ENCODE results near the gene EIF3D. TPM values are rescaled to one million over a fixed set of nuclear protein-coding genes. Genes with fewer than 3 reads are reported as not detected.

The EIF3D gene
- total and polyA plus RNA-seq, 7 experiments from 2014 or later, result 163 to 257 (median 222) TPM

DNA sequence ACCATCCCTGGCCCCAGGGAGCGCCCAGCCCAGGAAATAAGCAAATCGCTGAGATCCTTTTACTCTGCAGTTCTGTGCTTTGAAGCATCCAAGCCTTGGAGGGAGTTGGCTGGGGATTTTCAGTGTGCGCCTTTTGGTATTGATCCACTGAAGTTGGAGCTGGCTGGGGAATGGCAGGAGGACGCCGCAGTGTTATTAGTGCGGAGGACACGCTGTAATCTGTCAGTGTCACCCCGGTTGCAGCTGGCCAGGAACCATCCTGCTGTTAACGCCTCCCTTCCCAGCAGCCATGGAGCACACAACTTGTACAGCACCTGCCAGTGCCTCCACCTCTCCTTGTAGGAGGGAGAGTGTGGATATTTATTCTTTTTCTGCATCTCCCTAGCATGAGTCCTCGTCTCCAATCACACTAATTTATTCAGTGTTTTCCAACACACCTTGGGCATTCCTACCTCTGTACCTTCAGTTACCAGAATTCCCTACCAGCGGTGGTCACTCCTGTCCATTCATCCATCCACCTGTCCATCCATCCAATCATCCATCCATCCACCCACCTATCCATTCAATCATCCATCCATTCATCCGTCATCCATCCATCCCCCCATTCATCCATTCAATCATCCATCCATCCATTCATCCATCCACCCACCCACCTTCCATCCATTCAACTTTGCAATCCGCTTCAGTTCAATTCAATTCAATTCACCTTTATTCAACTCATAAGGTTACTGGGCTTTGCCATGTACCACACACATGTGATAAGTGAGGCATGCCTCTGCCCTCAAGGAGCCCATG is 21.9 kb upstream of the EIF3D start:
- ATAC-seq (no peak), DNase-seq (no peak)
- H3K27ac ChIP-seq (ENCODE audit: low read depth, low read length), result no peak overlapping the region
- POLR2A ChIA-PET, result no interaction called here
- no peaks in the 10 kb centered on the region for H3K36me3 ChIP-seq (ENCODE audit: control insufficient read depth in 2 of 3, insufficient read depth in 3 of 3, low read length in 3 of 3)
- Mint-ChIP-seq H3K27me3 (peaks cover 16 to 32% (median 21%) of the 10 kb centered on the region in 5 donors), H3K4me1 (peaks cover 0 to 20% (median 0%) of the 10 kb centered on the region in 7 donors), H3K27ac (no peak overlapping the region), H3K4me3 (no peak overlapping the region), H3K36me3 (no peaks in the 10 kb centered on the region), H3K9me3 (peaks cover 0 to 2% (median 0%) of the 10 kb centered on the region in 11 donors)
- H3K4me3 ChIP-seq (ENCODE audit: low read length), result no peak overlapping the region
- CTCF ChIA-PET, result no interaction called here
- H3K9me3 ChIP-seq (ENCODE audit: control insufficient read depth in 2 of 3, low read length in 3 of 3), result no peaks in the 10 kb centered on the region
- intact Hi-C loops (cut with micrococcal nuclease), result no loop called here
- H3K4me1 ChIP-seq (ENCODE audit: control insufficient read depth in 2 of 2, insufficient read depth in 2 of 2, low read length in 2 of 2), result no peaks in the 10 kb centered on the region
- H3K27me3 ChIP-seq (ENCODE audit: control insufficient read depth in 2 of 2, insufficient read depth in 2 of 2, low read length in 2 of 2), result no peaks in the 10 kb centered on the region

DNA sequence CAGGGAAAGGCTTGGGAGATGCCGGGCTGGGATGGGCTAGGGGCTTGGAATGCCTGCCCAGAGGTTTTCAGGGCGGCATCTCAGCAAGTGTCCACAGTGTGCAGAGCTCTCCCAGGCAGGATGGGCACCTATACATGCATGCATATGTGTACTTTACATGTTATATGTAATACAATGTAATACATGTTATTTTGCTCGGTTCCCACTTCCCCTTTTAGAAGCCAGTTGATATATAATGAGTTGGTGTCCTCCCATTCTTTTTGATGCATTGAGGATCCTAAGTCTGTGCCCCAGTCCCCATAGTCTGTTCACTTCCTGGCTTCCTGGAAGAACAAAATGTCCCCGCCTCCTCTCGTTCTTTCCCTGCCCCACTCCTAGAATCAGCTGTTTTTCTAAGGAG is 20.1 kb upstream of the EIF3D start:
- DNase-seq, result no peak
- POLR2A ChIA-PET, result interaction anchor here (0.5 kb wide), 1 partner anchor 19 kb away, joined by 3 read pairs; no protein-coding TSS in a partner anchor
- intact Hi-C loops (cut with micrococcal nuclease), result loop anchor here (5.0 kb wide), 2 partner anchors 228 to 428 kb away; partner anchors contain the start of gene IFT27 (in 1 of the 2)
- Mint-ChIP-seq H3K4me1 (peaks cover 0 to 30% (median 0%) of the 10 kb centered on the region in 7 donors), H3K27ac (peak overlapping the region in 2 of 9 donors; percentile 5 to 6), H3K27me3 (peaks cover 16 to 32% (median 17%) of the 10 kb centered on the region in 5 donors), H3K9me3 (peaks cover 0 to 2% (median 0%) of the 10 kb centered on the region in 11 donors), H3K36me3 (no peaks in the 10 kb centered on the region), H3K4me3 (no peak overlapping the region)
- ATAC-seq, result no peak
- H3K27me3 ChIP-seq (ENCODE audit: control insufficient read depth in 2 of 2, insufficient read depth in 2 of 2, low read length in 2 of 2), result no peaks in the 10 kb centered on the region
- H3K36me3 ChIP-seq (ENCODE audit: control insufficient read depth in 2 of 3, insufficient read depth in 3 of 3, low read length in 3 of 3), result no peaks in the 10 kb centered on the region
- no peak overlapping the region for H3K27ac ChIP-seq (ENCODE audit: low read depth, low read length)
- no peak overlapping the region for H3K4me3 ChIP-seq (ENCODE audit: low read length)
- H3K9me3 ChIP-seq (ENCODE audit: control insufficient read depth in 2 of 3, low read length in 3 of 3), result no peaks in the 10 kb centered on the region
- CTCF ChIA-PET, result no interaction called here
- H3K4me1 ChIP-seq (ENCODE audit: control insufficient read depth in 2 of 2, insufficient read depth in 2 of 2, low read length in 2 of 2), result no peaks in the 10 kb centered on the region

DNA sequence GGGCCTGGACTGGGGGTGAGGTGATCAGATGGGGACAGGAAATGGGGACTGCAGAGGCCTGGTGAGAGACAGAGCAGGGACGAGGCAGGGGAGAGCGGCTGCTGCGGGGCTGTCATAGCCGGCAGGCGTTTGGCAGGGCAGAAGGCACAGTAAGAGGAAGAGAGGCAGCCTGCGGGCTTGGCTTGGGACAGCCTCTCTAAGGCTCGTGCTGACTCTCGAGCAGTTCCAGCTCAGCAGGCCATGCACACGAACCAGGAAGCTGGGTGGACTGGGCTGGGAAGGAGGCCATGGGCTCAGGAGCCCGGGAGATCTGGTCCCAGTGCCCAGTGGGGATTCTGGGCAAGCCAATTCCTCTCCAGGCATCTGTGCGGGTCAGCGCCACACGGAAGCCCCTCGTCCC is 19.6 kb upstream of the EIF3D start:
- intact Hi-C loops (cut with micrococcal nuclease), result loop anchor here (5.0 kb wide), 2 partner anchors 229 to 429 kb away; partner anchors contain the start of gene IFT27 (in 1 of the 2)
- H3K27me3 Mint-ChIP-seq, result peaks cover 14 to 32% (median 17%) of the 10 kb centered on the region in 5 donors
- peaks cover 0 to 29% (median 0%) of the 10 kb centered on the region in 7 donors for H3K4me1 Mint-ChIP-seq
- Histone ChIP-seq H3K4me3 (ENCODE audit: low read length) (no peak overlapping the region), H3K36me3 (ENCODE audit: control insufficient read depth in 2 of 3, insufficient read depth in 3 of 3, low read length in 3 of 3) (no peaks in the 10 kb centered on the region), H3K4me1 (ENCODE audit: control insufficient read depth in 2 of 2, insufficient read depth in 2 of 2, low read length in 2 of 2) (no peaks in the 10 kb centered on the region), H3K9me3 (ENCODE audit: control insufficient read depth in 2 of 3, low read length in 3 of 3) (no peaks in the 10 kb centered on the region), H3K27me3 (ENCODE audit: control insufficient read depth in 2 of 2, insufficient read depth in 2 of 2, low read length in 2 of 2) (no peaks in the 10 kb centered on the region), H3K27ac (ENCODE audit: low read depth, low read length) (no peak overlapping the region)
- no peak for DNase-seq
- ChIA-PET CTCF (no interaction called here), POLR2A (interaction anchor here (0.5 kb wide), 1 partner anchor 18 kb away, joined by 3 read pairs; no protein-coding TSS in a partner anchor)
- ATAC-seq, result no peak
- H3K36me3 Mint-ChIP-seq, result no peaks in the 10 kb centered on the region
- H3K4me3 Mint-ChIP-seq, result peak overlapping the region in 1 of 10 donors; percentile 43
- H3K27ac Mint-ChIP-seq, result peak overlapping the region in 1 of 9 donors; percentile 45
- H3K9me3 Mint-ChIP-seq, result peaks cover 0 to 2% (median 0%) of the 10 kb centered on the region in 11 donors

DNA sequence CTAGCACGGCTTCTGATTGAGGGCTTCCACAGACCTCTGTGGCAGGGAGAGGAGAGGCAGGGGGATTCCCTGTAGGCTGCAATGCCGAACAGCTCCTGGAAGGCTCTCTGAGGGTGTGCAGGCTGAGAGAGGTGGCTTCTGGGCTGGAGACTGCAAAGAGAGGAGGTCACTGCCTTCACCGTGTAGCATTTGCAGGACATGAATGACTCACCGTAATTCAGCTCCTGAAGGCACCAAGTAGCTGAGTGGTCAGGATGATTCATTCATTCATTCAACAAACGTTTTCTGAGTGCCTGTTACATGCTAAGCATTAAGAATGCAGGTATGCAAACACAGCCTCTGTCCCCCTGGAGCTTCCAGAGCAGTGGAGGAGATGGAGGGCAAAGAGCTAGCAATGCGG is 18.0 kb upstream of the EIF3D start:
- Histone ChIP-seq H3K36me3 (ENCODE audit: control insufficient read depth in 2 of 3, insufficient read depth in 3 of 3, low read length in 3 of 3) (no peaks in the 10 kb centered on the region), H3K9me3 (ENCODE audit: control insufficient read depth in 2 of 3, low read length in 3 of 3) (no peaks in the 10 kb centered on the region), H3K4me1 (ENCODE audit: control insufficient read depth in 2 of 2, insufficient read depth in 2 of 2, low read length in 2 of 2) (no peaks in the 10 kb centered on the region), H3K27ac (ENCODE audit: low read depth, low read length) (no peak overlapping the region), H3K27me3 (ENCODE audit: control insufficient read depth in 2 of 2, insufficient read depth in 2 of 2, low read length in 2 of 2) (no peaks in the 10 kb centered on the region), H3K4me3 (ENCODE audit: low read length) (no peak overlapping the region)
- ChIA-PET POLR2A (no interaction called here), CTCF (no interaction called here)
- intact Hi-C loops (cut with micrococcal nuclease), result loop anchor here (1.0 to 5.0 kb wide), 3 partner anchors 230 to 430 kb away; partner anchors contain the start of gene IFT27 (in 1 of the 2)
- H3K36me3 Mint-ChIP-seq, result no peaks in the 10 kb centered on the region
- DNase-seq, result no peak
- no peak overlapping the region for H3K27ac Mint-ChIP-seq
- H3K27me3 Mint-ChIP-seq, result peaks cover 14 to 29% (median 17%) of the 10 kb centered on the region in 5 donors
- no peak for ATAC-seq
- no peak overlapping the region for H3K4me3 Mint-ChIP-seq
- H3K9me3 Mint-ChIP-seq, result peaks cover 0 to 2% (median 0%) of the 10 kb centered on the region in 11 donors
- H3K4me1 Mint-ChIP-seq, result peaks cover 0 to 33% (median 3%) of the 10 kb centered on the region in 7 donors

DNA sequence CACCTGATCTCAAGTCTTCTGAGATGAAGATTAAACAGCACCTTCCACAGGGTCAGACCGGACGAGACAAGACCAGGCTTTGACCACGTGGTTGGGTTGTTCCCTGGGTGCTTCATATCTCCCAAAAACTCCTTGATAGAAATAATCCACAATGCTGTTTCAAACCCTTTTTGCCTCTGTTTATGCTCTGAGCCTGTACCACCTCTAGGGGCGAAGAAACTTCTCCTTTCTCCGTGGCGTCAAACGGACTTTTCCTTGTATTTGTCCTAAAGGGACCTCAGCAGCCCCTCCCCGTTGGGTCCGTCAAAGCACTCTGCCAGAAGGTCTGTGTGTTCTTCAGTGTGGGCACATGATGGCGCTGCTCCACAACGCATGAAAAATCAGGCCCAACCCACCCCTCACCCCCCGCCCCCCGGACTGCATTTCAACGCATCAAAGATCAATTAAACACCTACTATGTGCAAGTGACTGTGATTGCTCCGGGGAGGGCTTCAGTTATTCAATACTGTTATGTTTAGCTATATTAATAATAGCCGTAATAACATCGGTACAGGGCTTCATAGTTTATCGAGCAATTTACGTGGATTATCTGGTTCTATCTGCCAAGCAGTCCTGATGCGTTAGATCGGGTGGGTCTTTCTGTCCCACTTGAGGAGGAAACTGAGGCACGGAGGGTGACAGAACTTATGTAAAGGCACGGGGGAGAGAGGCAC is 17.3 kb upstream of the EIF3D start:
- H3K27me3 Mint-ChIP-seq, result peaks cover 8 to 24% (median 15%) of the 10 kb centered on the region in 5 donors
- no peak overlapping the region for H3K4me3 Mint-ChIP-seq
- Histone ChIP-seq H3K4me1 (ENCODE audit: control insufficient read depth in 2 of 2, insufficient read depth in 2 of 2, low read length in 2 of 2) (no peaks in the 10 kb centered on the region), H3K4me3 (ENCODE audit: low read length) (no peak overlapping the region), H3K27ac (ENCODE audit: low read depth, low read length) (no peak overlapping the region), H3K9me3 (ENCODE audit: control insufficient read depth in 2 of 3, low read length in 3 of 3) (no peaks in the 10 kb centered on the region), H3K36me3 (ENCODE audit: control insufficient read depth in 2 of 3, insufficient read depth in 3 of 3, low read length in 3 of 3) (no peaks in the 10 kb centered on the region), H3K27me3 (ENCODE audit: control insufficient read depth in 2 of 2, insufficient read depth in 2 of 2, low read length in 2 of 2) (no peaks in the 10 kb centered on the region)
- CTCF ChIA-PET, result no interaction called here
- intact Hi-C loops (cut with micrococcal nuclease), result loop anchor here (1.0 to 5.0 kb wide), 3 partner anchors 231 to 431 kb away; partner anchors contain the start of gene IFT27 (in 1 of the 2)
- H3K9me3 Mint-ChIP-seq, result peaks cover 0 to 2% (median 0%) of the 10 kb centered on the region in 11 donors
- no peak overlapping the region for H3K27ac Mint-ChIP-seq
- H3K36me3 Mint-ChIP-seq, result no peaks in the 10 kb centered on the region
- peak; percentile 63 for ATAC-seq
- DNase-seq, result peak in 3 of 9 donors; percentile 7 to 34 (median 10)
- POLR2A ChIA-PET, result no interaction called here
- H3K4me1 Mint-ChIP-seq, result peaks cover 0 to 37% (median 5%) of the 10 kb centered on the region in 7 donors

DNA sequence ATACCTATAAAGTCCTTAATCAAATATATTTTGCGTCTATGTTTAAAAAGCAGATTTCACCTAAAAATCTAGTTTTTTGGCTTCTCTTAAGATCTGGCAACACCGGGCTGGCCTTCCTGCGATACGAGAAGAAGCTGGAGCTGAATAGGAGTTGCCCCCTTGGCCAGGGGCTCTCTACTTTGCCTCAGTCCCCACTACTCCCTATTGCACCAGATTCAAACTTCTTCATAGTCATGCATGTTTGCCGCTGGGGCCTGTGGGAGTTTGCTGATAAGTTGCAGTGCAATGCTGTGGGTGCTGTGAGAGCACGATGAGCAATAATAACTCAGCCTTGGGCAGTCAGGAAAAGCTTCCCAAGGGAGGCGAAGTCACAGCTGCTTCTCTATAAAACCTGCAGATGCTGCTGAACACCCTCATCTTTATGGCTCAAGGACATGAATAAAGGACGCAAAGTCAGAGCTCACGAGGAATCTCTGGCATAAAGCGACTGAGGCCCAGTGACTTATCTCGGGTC is 15.2 kb upstream of the EIF3D start:
- Mint-ChIP-seq H3K4me3 (no peak overlapping the region), H3K4me1 (peaks cover 0 to 36% (median 5%) of the 10 kb centered on the region in 7 donors), H3K27ac (peak overlapping the region in 2 of 9 donors; percentile 23 to 51), H3K27me3 (peaks cover 0 to 16% (median 9%) of the 10 kb centered on the region in 5 donors), H3K36me3 (no peaks in the 10 kb centered on the region), H3K9me3 (no peaks in the 10 kb centered on the region)
- no peaks in the 10 kb centered on the region for H3K4me1 ChIP-seq (ENCODE audit: control insufficient read depth in 2 of 2, insufficient read depth in 2 of 2, low read length in 2 of 2)
- intact Hi-C loops (cut with micrococcal nuclease), result no loop called here
- no peaks in the 10 kb centered on the region for H3K27me3 ChIP-seq (ENCODE audit: control insufficient read depth in 2 of 2, insufficient read depth in 2 of 2, low read length in 2 of 2)
- ATAC-seq, result no peak
- no peak overlapping the region for H3K27ac ChIP-seq (ENCODE audit: low read depth, low read length)
- CTCF ChIA-PET, result no interaction called here
- no peaks in the 10 kb centered on the region for H3K9me3 ChIP-seq (ENCODE audit: control insufficient read depth in 2 of 3, low read length in 3 of 3)
- H3K4me3 ChIP-seq (ENCODE audit: low read length), result no peak overlapping the region
- no peak for DNase-seq
- POLR2A ChIA-PET, result interaction anchor here (0.6 kb wide), 1 partner anchor 1042 kb away, joined by 3 read pairs; no protein-coding TSS in a partner anchor
- no peaks in the 10 kb centered on the region for H3K36me3 ChIP-seq (ENCODE audit: control insufficient read depth in 2 of 3, insufficient read depth in 3 of 3, low read length in 3 of 3)

Measured in naive thymus-derived CD4-positive, alpha-beta T cell (primary cell).